Transverse colon (tissue), 4 donors: ENCODE data around the gene MIGA1. TPM values are rescaled to one million over a fixed set of nuclear protein-coding genes. Genes with fewer than 3 reads are reported as not detected.

ENCODE experiments used
- DNase-seq: peaks from one replicate; pipeline ENCODE4 v3.0.0-alpha.2; 2019
- H3K27ac ChIP-seq, 4 donors: fragments of 200-600 bp; sonication (generic); 2 replicates each; pipeline ENCODE4 v1.5.1; 2016 to 2018; ENCODE audit warnings: inconsistent platforms in 4 of 4
- H3K27me3 ChIP-seq: fragments of 200-600 bp; sonication (generic); 2 replicates; pipeline ENCODE4 v1.5.1; 2017; ENCODE audit warnings: inconsistent platforms
- H3K36me3 ChIP-seq, 4 donors: fragments of 200-600 bp; sonication (generic); 2 replicates each; pipeline ENCODE4 v1.5.1; 2017 to 2019; ENCODE audit warnings: inconsistent platforms in 4 of 4
- H3K4me1 ChIP-seq, 4 donors: fragments of 200-600 bp; sonication (generic); 2 replicates each; pipeline ENCODE4 v1.5.1; 2017 to 2020; ENCODE audit warnings: inconsistent platforms in 4 of 4
- H3K4me3 ChIP-seq, 4 donors: fragments of 200-600 bp; sonication (generic); 1 replicate in 1 of 4; 2 replicates in 3 of 4; pipeline versions ENCODE4 v1.5.1 to v1.6.1; 2017 to 2019; ENCODE audit warnings: inconsistent platforms in 4 of 4
- H3K9me3 ChIP-seq, 2 donors: fragments of 200-600 bp; sonication (generic); 2 replicates each; pipeline ENCODE4 v1.5.1; 2017 to 2019; ENCODE audit warnings: inconsistent platforms in 2 of 2
- EP300 ChIP-seq: sonication (generic); formaldehyde crosslinking; IDR thresholded peaks from one replicate; pipeline ENCODE4 v1.6.1; 2017; ENCODE audit warnings: antibody characterized with exemption, low read depth
- POLR2A ChIP-seq: fragments of 450-650 bp; IDR thresholded peaks from one replicate; pipeline ENCODE4 v1.6.1; 2016; ENCODE audit warnings: antibody characterized with exemption, mild to moderate bottlenecking, moderate library complexity
- POLR2AphosphoS5 ChIP-seq, 3 donors: sonication (generic); formaldehyde crosslinking; IDR thresholded peaks; one replicate each; pipeline ENCODE4 v1.6.1; 2016; ENCODE audit warnings: antibody characterized with exemption in 3 of 3
- WGBS, 2 donors: methylation state at CpG; one replicate each; pipeline ENCODE4 v1.1.5; 2018; ENCODE audit warnings: low coverage in 1 of 2; 5-methylcytosine and 5-hydroxymethylcytosine counted together
- in situ Hi-C, 4 donors: fragments of 200-750 bp; cut with MboI; loops; one replicate each; pipeline versions ENCODE4 v1.15.0 to v1.15.1; 2017; ENCODE audit warnings: low sequenced_read_pairs in 3 of 4, low pct_ligation_motif_present in 1 of 4, low pct_unique_long_range_greater_than_20kb in 1 of 4
- intact Hi-C: fragments of 100-400 bp; cut with DNase I; formaldehyde crosslinking; loops from one replicate; pipeline ENCODE4 v1.15.1; 2023; ENCODE audit warnings: low total_unique reads
- total RNA-seq, 4 donors: library from RNA; depleted of rRNA; stranded (reverse); fragments of >200 nt; gene quantifications; one replicate each; pipeline ENCODE4 v1.1.0, GENCODE V29; 2016
- TF ChIP-seq, protein P1 (sequence below), 5 experiments: fragments of 200-600 bp in 3 of 5; fragments of 450-650 bp in 2 of 5; sonication (generic) in 3 of 5; IDR thresholded peaks; 1 replicate in 2 of 5; 2 replicates in 3 of 5; pipeline ENCODE4 v1.5.1; 2016 to 2017; ENCODE audit warnings: antibody characterized with exemption in 5 of 5, inconsistent platforms in 3 of 5, mild to moderate bottlenecking in 2 of 5, moderate library complexity in 1 of 5

Gene MIGA1
- total RNA-seq, 4 donors from 2014 or later, result 8.2 to 19.1 (median 18.0) TPM

GRCh38 chr1:77926561-77927357, 147.3 kb downstream of the MIGA1 start:
- 37 to 57% methylated on average over 10 to 13 of the region's 13 CpGs for WGBS, 2 donors
- Histone ChIP-seq H3K27ac (peak overlapping the region in 1 of 4 donors; percentile 15), H3K4me3 (peak overlapping the region in 2 of 4 donors; percentile 7 to 18), H3K36me3 (no peaks in the 10 kb centered on the region), H3K27me3 (no peaks in the 10 kb centered on the region), H3K4me1 (no peaks in the 10 kb centered on the region), H3K9me3 (no peaks in the 10 kb centered on the region)
- TF ChIP-seq POLR2AphosphoS5 (IDR thresholded peaks at IDR 0.05) (no peak), POLR2A (no peak), EP300 (no peak)
- TF ChIP-seq, protein P1, sequence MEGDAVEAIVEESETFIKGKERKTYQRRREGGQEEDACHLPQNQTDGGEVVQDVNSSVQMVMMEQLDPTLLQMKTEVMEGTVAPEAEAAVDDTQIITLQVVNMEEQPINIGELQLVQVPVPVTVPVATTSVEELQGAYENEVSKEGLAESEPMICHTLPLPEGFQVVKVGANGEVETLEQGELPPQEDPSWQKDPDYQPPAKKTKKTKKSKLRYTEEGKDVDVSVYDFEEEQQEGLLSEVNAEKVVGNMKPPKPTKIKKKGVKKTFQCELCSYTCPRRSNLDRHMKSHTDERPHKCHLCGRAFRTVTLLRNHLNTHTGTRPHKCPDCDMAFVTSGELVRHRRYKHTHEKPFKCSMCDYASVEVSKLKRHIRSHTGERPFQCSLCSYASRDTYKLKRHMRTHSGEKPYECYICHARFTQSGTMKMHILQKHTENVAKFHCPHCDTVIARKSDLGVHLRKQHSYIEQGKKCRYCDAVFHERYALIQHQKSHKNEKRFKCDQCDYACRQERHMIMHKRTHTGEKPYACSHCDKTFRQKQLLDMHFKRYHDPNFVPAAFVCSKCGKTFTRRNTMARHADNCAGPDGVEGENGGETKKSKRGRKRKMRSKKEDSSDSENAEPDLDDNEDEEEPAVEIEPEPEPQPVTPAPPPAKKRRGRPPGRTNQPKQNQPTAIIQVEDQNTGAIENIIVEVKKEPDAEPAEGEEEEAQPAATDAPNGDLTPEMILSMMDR (IDR thresholded peaks at IDR 0.05), result no peak
- no peak for DNase-seq
- intact Hi-C loops, result no loop called here
- in situ Hi-C loops, result loop anchor here in 1 of 4 donors (25.0 kb wide), 1 partner anchor 186 kb away; no protein-coding TSS in a partner anchor

- no peak overlapping the region for H3K4me3 ChIP-seq
- no peak for DNase-seq
- intact Hi-C loops (no loop called here), in situ Hi-C loops (loop anchor here in 1 of 4 donors (25.0 kb wide), 1 partner anchor 185 kb away; no protein-coding TSS in a partner anchor)
- H3K27ac ChIP-seq, result no peak overlapping the region
- TF ChIP-seq POLR2AphosphoS5 (IDR thresholded peaks at IDR 0.05), result no peak
- no peak for TF ChIP-seq EP300
- TF ChIP-seq POLR2A, result no peak
- TF ChIP-seq, protein P1 (IDR thresholded peaks at IDR 0.05), result no peak
- H3K27me3 ChIP-seq, result no peaks in the 10 kb centered on the region
- no peaks in the 10 kb centered on the region for H3K36me3 ChIP-seq
- H3K9me3 ChIP-seq, result no peaks in the 10 kb centered on the region
- H3K4me1 ChIP-seq, result no peaks in the 10 kb centered on the region
- 77 to 85% methylated on average over 4 of the region's 4 CpGs for WGBS, 2 donors
Observed at GRCh38 chr1:77927414-77927813, 148.0 kb downstream of the MIGA1 start.

Other genes with a start within 250 kb of the MIGA1 start
- 10 to 100 TPM; 15.9 to 80.4 (median 47.4) TPM for gene ZZZ3, start 97.0 kb upstream of the MIGA1 start, total RNA-seq
- gene USP33, start 19.8 kb upstream of the MIGA1 start, total RNA-seq, result 10 to 100 TPM; 50.9 to 90.5 (median 69.4) TPM
- 10 to 100 TPM in 3 of 4 donors, 1 to 10 TPM in 1; 9.7 to 32.2 (median 17.0) TPM for gene NEXN, start 109.0 kb downstream of the MIGA1 start, total RNA-seq
- gene FUBP1, start 199.4 kb downstream of the MIGA1 start, total RNA-seq, result 100 to 1,000 TPM in 2 of 4 donors, 10 to 100 TPM in 2; 81.8 to 176 (median 101) TPM
- 10 to 100 TPM in 2 of 4 donors, 1 to 10 TPM in 2; 4.0 to 30.2 (median 16.9) TPM for gene DNAJB4, start 225.3 kb downstream of the MIGA1 start, total RNA-seq